HG02588 (cell line): Measurements from ENCODE around the gene MFAP3L.
A peak's percentile ranks its signal among the peaks of the same experiment; 100 is the strongest.

Experiments used
- ATAC-seq: cut with Tn5 transposase; IDR thresholded peaks from one replicate; pipeline ENCODE4 v1.9.1; 2021; ENCODE audit warnings: mild to moderate bottlenecking, moderate library complexity; ENCODE audit not compliant: unreplicated experiment

MFAP3L gene

GRCh38 chr4:169993531-169993930 is 32.7 kb downstream of the MFAP3L start:
- no peak for ATAC-seq

- no peak for ATAC-seq
Observed at GRCh38 chr4:169988252-169988651, 37.9 kb downstream of the MFAP3L start.

DNA sequence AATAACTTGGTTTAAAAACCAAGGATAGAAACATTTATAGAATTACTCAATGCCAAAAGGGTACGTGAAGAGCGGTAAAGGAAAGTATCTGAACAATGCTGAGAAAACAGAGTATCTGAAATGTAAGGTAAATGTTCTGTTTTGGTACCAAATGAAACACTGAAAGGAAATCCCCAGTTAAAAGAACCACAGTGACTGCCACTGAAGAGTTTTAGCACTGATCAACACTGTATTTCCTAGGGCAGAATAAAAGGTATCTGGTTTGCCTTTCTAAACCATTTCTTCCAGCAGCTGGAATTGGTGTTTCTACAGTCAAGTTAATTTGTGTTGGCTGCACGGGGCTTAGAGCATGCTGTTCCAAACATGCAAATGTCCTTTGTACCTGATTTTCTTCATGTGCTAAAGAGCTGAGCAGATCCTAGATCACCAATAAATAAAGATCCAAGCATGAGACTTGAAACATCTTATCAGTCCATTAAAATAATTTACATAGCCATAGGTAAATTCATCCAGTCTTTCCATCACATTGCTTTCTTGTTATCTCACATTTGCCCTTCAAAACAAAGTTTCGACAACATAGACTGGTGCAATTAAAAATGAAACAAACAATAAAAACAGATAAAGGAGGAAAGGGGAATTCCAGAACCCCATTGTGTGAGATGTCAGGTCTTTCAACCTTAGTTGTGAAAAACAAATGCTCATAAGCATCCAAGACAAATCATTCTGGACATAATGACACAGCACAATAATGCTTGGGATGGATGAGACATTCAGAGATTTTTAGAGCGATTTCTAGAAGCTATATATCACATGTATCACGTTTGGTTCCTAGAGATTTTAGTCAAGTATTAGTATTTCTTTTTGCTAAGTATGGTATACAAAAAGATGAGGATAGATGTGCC is 38.6 kb downstream of the MFAP3L start:
- ATAC-seq: no peak

GRCh38 chr4:169986369-169986768 is 39.8 kb downstream of the MFAP3L start:
- ATAC-seq: no peak

DNA sequence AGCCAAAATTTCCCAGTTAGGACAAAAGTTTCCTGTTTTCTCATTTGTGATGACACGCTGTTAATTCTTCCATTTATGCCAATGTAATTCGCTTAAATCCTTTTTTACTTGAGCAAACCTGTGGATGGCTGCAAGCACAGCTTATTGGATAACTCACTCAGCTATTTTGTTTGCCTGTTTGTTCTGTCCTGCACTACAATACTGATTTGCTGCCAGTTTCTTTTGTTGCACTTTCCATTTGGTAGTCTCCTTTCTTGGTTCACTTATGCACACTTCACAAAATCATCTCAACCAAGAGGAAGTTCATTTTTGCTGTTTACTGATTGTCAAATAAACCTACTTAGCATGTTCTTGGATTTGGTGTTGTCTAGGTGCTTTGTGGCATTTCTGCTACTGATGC is 40.3 kb downstream of the MFAP3L start:
- ATAC-seq: no peak

GRCh38 chr4:169984745-169985144 is 41.5 kb downstream of the MFAP3L start:
- ATAC-seq: no peak

DNA sequence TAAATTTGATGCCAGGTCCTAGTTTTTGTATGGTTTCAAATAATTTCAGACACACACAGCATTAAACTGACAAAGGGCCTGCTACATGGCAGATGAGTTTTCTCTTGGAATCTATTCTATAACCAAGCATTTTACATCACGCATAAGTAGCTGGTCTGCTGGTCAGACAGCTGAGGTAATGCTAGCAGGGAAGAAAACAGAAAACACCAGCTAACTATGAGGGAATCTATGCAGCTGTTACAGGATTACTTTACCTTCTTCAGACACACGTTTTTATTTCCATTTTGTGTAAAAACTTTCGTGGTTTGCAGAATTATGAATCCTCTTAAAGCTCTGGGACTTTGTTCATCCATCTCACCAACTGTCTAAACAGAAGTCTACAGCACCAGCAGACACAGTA is 42.0 kb downstream of the MFAP3L start:
- ATAC-seq: no peak

- ATAC-seq: no peak
Observed at GRCh38 chr4:169976951-169977350, 49.2 kb downstream of the MFAP3L start.

- ATAC-seq: no peak
Observed at GRCh38 chr4:169975838-169976796, 50.1 kb downstream of the MFAP3L start.

GRCh38 chr4:169975131-169975837 is 50.9 kb downstream of the MFAP3L start:
- ATAC-seq: no peak

DNA sequence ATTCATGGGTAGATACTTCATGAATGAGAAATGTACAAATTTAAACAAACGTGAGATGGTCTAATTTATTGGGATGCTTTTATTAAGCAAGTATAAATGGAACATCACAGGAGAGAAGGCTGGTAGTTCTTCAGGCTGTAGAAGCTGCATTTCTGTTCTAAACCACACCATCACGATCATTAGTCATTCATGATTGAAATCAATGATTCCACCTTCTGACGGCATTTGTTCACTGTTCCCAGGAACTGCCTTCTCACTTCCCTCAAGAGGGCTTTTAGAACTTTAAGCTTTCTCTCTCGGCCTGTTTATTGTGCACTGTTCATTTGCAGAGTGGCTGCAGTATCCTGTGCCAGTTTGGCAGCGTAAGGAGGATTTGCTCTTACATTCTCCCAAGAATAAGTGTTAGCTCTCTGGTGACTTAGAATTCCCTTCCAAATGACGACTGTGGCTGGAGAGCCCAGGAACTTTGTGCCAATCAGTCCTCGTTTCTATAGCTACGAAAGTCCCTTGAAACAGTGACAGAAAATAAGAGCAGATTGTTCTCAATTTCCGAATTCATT is 54.7 kb downstream of the MFAP3L start:
- ATAC-seq: no peak

DNA sequence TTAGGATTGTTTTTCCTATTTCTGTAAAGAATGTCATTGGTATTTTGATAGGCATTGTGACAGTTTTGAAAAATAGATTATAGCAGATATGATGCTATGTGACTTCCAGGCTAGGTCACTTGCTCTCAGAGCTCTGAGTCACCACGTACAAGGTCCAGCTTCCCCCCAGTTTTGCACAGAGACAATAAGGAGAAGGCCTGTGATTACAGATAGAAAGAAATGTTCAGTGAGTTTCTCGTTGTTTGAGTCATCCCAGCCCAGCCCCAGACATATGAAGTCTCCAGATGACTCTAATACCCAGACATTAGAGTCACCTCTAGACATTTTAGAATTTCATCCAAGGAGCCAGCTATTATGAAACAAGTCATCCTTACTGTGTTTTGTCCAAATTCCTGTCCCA is 57.2 kb downstream of the MFAP3L start:
- ATAC-seq: no peak

DNA sequence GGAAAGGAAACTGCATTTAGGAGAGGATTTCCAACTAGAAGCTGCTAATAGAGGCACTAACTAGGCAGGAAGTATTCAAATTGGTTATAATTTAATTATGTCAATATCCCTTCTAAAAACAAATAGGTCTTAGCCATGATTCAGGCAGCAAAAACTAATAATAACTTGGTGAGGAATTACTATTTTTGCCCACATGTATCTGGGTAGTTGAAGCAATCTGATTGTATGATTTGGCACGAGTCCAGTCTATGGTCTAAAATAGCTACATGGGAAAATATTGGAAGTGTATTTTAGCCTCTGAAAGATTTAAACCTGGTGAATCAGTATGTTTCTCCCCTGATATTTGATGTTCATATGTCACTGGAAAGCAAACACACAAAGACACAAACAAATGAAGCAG is 62.2 kb downstream of the MFAP3L start:
- no peak for ATAC-seq

DNA sequence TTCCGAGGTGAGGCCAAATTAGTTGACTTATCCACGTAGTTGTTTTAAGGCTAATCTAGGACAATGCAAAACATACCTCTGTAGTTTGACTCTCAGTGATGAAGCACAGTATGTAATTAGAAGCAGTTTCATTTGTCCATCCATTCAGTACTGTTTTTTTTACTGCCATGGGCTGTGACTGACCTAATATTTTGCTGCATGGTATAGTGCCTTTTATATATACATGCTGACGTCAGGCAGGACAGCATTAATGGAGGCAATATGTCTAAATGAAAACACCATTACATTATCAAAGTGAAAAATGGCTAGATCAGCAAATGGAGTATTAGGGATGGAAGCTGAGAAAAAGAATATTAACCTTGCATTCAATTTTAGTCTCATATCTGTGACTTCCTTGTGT is 66.9 kb downstream of the MFAP3L start:
- no peak for ATAC-seq

DNA sequence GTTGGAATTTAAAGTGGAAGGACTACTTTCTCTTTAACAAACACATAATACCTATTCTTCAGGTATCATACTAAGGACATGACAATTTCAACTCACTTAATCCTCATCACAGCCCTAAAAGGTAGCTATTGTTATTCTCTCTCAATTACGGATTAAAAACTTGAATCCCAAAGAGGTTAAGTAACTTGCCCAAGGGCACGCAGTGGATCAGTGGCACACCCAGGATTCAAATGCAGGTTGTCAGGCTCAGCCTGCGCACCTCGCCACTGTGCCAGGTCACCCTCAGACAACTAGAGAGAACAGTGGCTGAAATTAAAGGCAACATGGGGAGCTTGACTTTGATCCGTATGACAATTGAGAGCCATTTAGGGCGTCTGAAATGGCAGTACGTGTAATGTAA is 67.6 kb downstream of the MFAP3L start:
- no peak for ATAC-seq

GRCh38 chr4:169957785-169958184 is 68.4 kb downstream of the MFAP3L start:
- ATAC-seq: no peak

GRCh38 chr4:169956091-169956843 is 69.9 kb downstream of the MFAP3L start:
- no peak for ATAC-seq

- ATAC-seq: no peak
Observed at GRCh38 chr4:169955521-169955920, 70.7 kb downstream of the MFAP3L start.

- ATAC-seq: peak; percentile 57
Observed at GRCh38 chr4:169952236-169953002, 73.8 kb downstream of the MFAP3L start.
